ENCODE results near the gene RAD50.

RAD50 gene

GRCh38 chr5:132641241-132641723, 84.5 kb downstream of the RAD50 start:
- no peak overlapping the region for H3K27ac ChIP-seq (ENCODE audit: low read length, poor library complexity, severe bottlenecking)
- H2BK12ac ChIP-seq (ENCODE audit: low read length in 2 of 2) = no peak overlapping the region
- peaks cover 1% of the 10 kb centered on the region for H3K79me1 ChIP-seq (replicated peaks; ENCODE audit: low read length, poor library complexity, severe bottlenecking)
- no peak overlapping the region for H3K4ac ChIP-seq (ENCODE audit: low read depth in 1 of 2, low read length in 2 of 2)
- H2BK5ac ChIP-seq (ENCODE audit: low read depth, low read length, poor library complexity, severe bottlenecking) = no peak overlapping the region
- no peaks in the 10 kb centered on the region for H3K9me3 ChIP-seq (ENCODE audit: control insufficient read depth, low read length)
- no peak overlapping the region for H4K91ac ChIP-seq (ENCODE audit: low read length)
- H3K27me3 ChIP-seq (ENCODE audit: control insufficient read depth in 1 of 2, insufficient read depth in 1 of 2, low read length in 2 of 2) = no peaks in the 10 kb centered on the region
- no peak overlapping the region for H3K14ac ChIP-seq (ENCODE audit: low read length in 2 of 2)
- peaks cover 29 to 73% of the 10 kb centered on the region in 2 experiments for H3K36me3 ChIP-seq (ENCODE audit: control insufficient read depth in 1 of 2, insufficient read depth in 2 of 2, low read depth in 1 of 2, low read length in 2 of 2)
- H3K23ac ChIP-seq (ENCODE audit: low read length in 2 of 2) = no peak overlapping the region
- H3K18ac ChIP-seq (ENCODE audit: low read depth in 1 of 2, low read length in 2 of 2) = no peak overlapping the region
- no peaks in the 10 kb centered on the region for H3K4me1 ChIP-seq (ENCODE audit: control insufficient read depth, insufficient read depth, low read depth, low read length)
- no peak overlapping the region for H4K8ac ChIP-seq (ENCODE audit: low read length)
- no peak overlapping the region for H2AK5ac ChIP-seq (ENCODE audit: low read length, severe bottlenecking)
- no peak overlapping the region for H2BK15ac ChIP-seq (ENCODE audit: low read depth, poor library complexity, severe bottlenecking)
- no peak overlapping the region for H3K4me3 ChIP-seq (ENCODE audit: insufficient read depth in 1 of 2, low read depth in 1 of 2, low read length in 2 of 2)
- no peak for DNase-seq
- WGBS = 97% methylated on average over 3 of the region's 3 CpGs
- no peak overlapping the region for H3K9ac ChIP-seq (ENCODE audit: low read length)
- no peak overlapping the region for H2BK120ac ChIP-seq (ENCODE audit: low read depth, low read length)
- no peak overlapping the region for H3K4me2 ChIP-seq (ENCODE audit: low read length, poor library complexity, severe bottlenecking)
- no peak overlapping the region for H2AFZ ChIP-seq (ENCODE audit: low read depth, low read length)

- H4K8ac ChIP-seq (ENCODE audit: low read length) = no peak overlapping the region
- no peak overlapping the region for H3K4me3 ChIP-seq (ENCODE audit: insufficient read depth in 1 of 2, low read depth in 1 of 2, low read length in 2 of 2)
Measured at GRCh38 chr5:132641841-132642240, 85.1 kb downstream of the RAD50 start.

GRCh38 chr5:132644177-132644576, 87.4 kb downstream of the RAD50 start:
- no peaks in the 10 kb centered on the region for H3K9me3 ChIP-seq (ENCODE audit: control insufficient read depth, low read length)
- H3K4ac ChIP-seq (ENCODE audit: low read depth in 1 of 2, low read length in 2 of 2) = no peak overlapping the region
- H2AK5ac ChIP-seq (ENCODE audit: low read length, severe bottlenecking) = no peak overlapping the region
- no peak overlapping the region for H2AFZ ChIP-seq (ENCODE audit: low read depth, low read length)
- no peak overlapping the region for H3K4me2 ChIP-seq (ENCODE audit: low read length, poor library complexity, severe bottlenecking)
- no peak for DNase-seq
- H4K8ac ChIP-seq (ENCODE audit: low read length) = no peak overlapping the region
- H2BK12ac ChIP-seq (ENCODE audit: low read length in 2 of 2) = no peak overlapping the region
- H2BK120ac ChIP-seq (ENCODE audit: low read depth, low read length) = no peak overlapping the region
- H3K79me1 ChIP-seq (replicated peaks; ENCODE audit: low read length, poor library complexity, severe bottlenecking) = no peaks in the 10 kb centered on the region
- no peak overlapping the region for H3K23ac ChIP-seq (ENCODE audit: low read length in 2 of 2)
- no peak overlapping the region for H2BK5ac ChIP-seq (ENCODE audit: low read depth, low read length, poor library complexity, severe bottlenecking)
- H3K27me3 ChIP-seq (ENCODE audit: control insufficient read depth in 1 of 2, insufficient read depth in 1 of 2, low read length in 2 of 2) = no peaks in the 10 kb centered on the region
- H2BK15ac ChIP-seq (ENCODE audit: low read depth, poor library complexity, severe bottlenecking) = no peak overlapping the region
- H3K4me3 ChIP-seq (ENCODE audit: insufficient read depth in 1 of 2, low read depth in 1 of 2, low read length in 2 of 2) = no peak overlapping the region
- H3K27ac ChIP-seq (ENCODE audit: low read length, poor library complexity, severe bottlenecking) = no peak overlapping the region
- H3K14ac ChIP-seq (ENCODE audit: low read length in 2 of 2) = no peak overlapping the region
- no peak overlapping the region for H3K18ac ChIP-seq (ENCODE audit: low read depth in 1 of 2, low read length in 2 of 2)
- H4K91ac ChIP-seq (ENCODE audit: low read length) = no peak overlapping the region
- peaks cover 22 to 50% of the 10 kb centered on the region in 2 experiments for H3K36me3 ChIP-seq (ENCODE audit: control insufficient read depth in 1 of 2, insufficient read depth in 2 of 2, low read depth in 1 of 2, low read length in 2 of 2)
- no peaks in the 10 kb centered on the region for H3K4me1 ChIP-seq (ENCODE audit: control insufficient read depth, insufficient read depth, low read depth, low read length)
- H3K9ac ChIP-seq (ENCODE audit: low read length) = no peak overlapping the region

More at GRCh38 chr5:132641841-132642240, 85.1 kb downstream of the RAD50 start:
- Histone ChIP-seq H2AK5ac (ENCODE audit: low read length, severe bottlenecking) (no peak overlapping the region), H3K36me3 (ENCODE audit: control insufficient read depth in 1 of 2, insufficient read depth in 2 of 2, low read depth in 1 of 2, low read length in 2 of 2) (peaks cover 29 to 69% of the 10 kb centered on the region in 2 experiments), H3K27me3 (ENCODE audit: control insufficient read depth in 1 of 2, insufficient read depth in 1 of 2, low read length in 2 of 2) (no peaks in the 10 kb centered on the region), H2BK120ac (ENCODE audit: low read depth, low read length) (no peak overlapping the region), H3K18ac (ENCODE audit: low read depth in 1 of 2, low read length in 2 of 2) (no peak overlapping the region), H3K79me1 (replicated peaks; ENCODE audit: low read length, poor library complexity, severe bottlenecking) (peaks cover 1% of the 10 kb centered on the region), H3K9me3 (ENCODE audit: control insufficient read depth, low read length) (no peaks in the 10 kb centered on the region), H3K9ac (ENCODE audit: low read length) (no peak overlapping the region), H3K4me2 (ENCODE audit: low read length, poor library complexity, severe bottlenecking) (no peak overlapping the region), H2BK12ac (ENCODE audit: low read length in 2 of 2) (no peak overlapping the region), H2BK15ac (ENCODE audit: low read depth, poor library complexity, severe bottlenecking) (no peak overlapping the region), H3K23ac (ENCODE audit: low read length in 2 of 2) (no peak overlapping the region), H2AFZ (ENCODE audit: low read depth, low read length) (no peak overlapping the region), H3K4ac (ENCODE audit: low read depth in 1 of 2, low read length in 2 of 2) (no peak overlapping the region), H3K14ac (ENCODE audit: low read length in 2 of 2) (no peak overlapping the region), H2BK5ac (ENCODE audit: low read depth, low read length, poor library complexity, severe bottlenecking) (no peak overlapping the region), H3K27ac (ENCODE audit: low read length, poor library complexity, severe bottlenecking) (no peak overlapping the region), H3K4me1 (ENCODE audit: control insufficient read depth, insufficient read depth, low read depth, low read length) (no peaks in the 10 kb centered on the region), H4K91ac (ENCODE audit: low read length) (no peak overlapping the region)
- 93% methylated on average over 3 of the region's 3 CpGs for WGBS
- DNase-seq = no peak

- Histone ChIP-seq H3K4me2 (ENCODE audit: low read length, poor library complexity, severe bottlenecking) (no peak overlapping the region), H2BK5ac (ENCODE audit: low read depth, low read length, poor library complexity, severe bottlenecking) (no peak overlapping the region), H2BK12ac (ENCODE audit: low read length in 2 of 2) (no peak overlapping the region), H3K14ac (ENCODE audit: low read length in 2 of 2) (peak overlapping the region in 1 of 2 experiments; percentile 12), H2AFZ (ENCODE audit: low read depth, low read length) (no peak overlapping the region), H3K27me3 (ENCODE audit: control insufficient read depth in 1 of 2, insufficient read depth in 1 of 2, low read length in 2 of 2) (no peaks in the 10 kb centered on the region), H3K4ac (ENCODE audit: low read depth in 1 of 2, low read length in 2 of 2) (no peak overlapping the region), H3K79me1 (replicated peaks; ENCODE audit: low read length, poor library complexity, severe bottlenecking) (no peaks in the 10 kb centered on the region), H3K9ac (ENCODE audit: low read length) (no peak overlapping the region), H3K18ac (ENCODE audit: low read depth in 1 of 2, low read length in 2 of 2) (no peak overlapping the region), H3K4me1 (ENCODE audit: control insufficient read depth, insufficient read depth, low read depth, low read length) (no peaks in the 10 kb centered on the region), H3K27ac (ENCODE audit: low read length, poor library complexity, severe bottlenecking) (no peak overlapping the region), H2BK15ac (ENCODE audit: low read depth, poor library complexity, severe bottlenecking) (no peak overlapping the region), H3K23ac (ENCODE audit: low read length in 2 of 2) (no peak overlapping the region), H4K91ac (ENCODE audit: low read length) (no peak overlapping the region), H3K9me3 (ENCODE audit: control insufficient read depth, low read length) (no peaks in the 10 kb centered on the region), H4K8ac (ENCODE audit: low read length) (no peak overlapping the region), H3K36me3 (ENCODE audit: control insufficient read depth in 1 of 2, insufficient read depth in 2 of 2, low read depth in 1 of 2, low read length in 2 of 2) (peaks cover 8 to 25% of the 10 kb centered on the region in 2 experiments), H2AK5ac (ENCODE audit: low read length, severe bottlenecking) (no peak overlapping the region), H2BK120ac (ENCODE audit: low read depth, low read length) (no peak overlapping the region), H3K4me3 (ENCODE audit: insufficient read depth in 1 of 2, low read depth in 1 of 2, low read length in 2 of 2) (no peak overlapping the region)
- no peak for DNase-seq
- WGBS = 88% methylated on average over 8 of the region's 11 CpGs
Measured at GRCh38 chr5:132646583-132647266, 89.9 kb downstream of the RAD50 start.
